CD4-positive, CD25-positive, alpha-beta regulatory T cell (primary cell): ENCODE results near the gene EPHB2. TPM values are rescaled to one million over a fixed set of nuclear protein-coding genes. Genes with fewer than 3 reads are reported as not detected.
"Not testable (repeated sequence)": the region's sequence is repeated elsewhere in the genome, so short reads cannot be mapped to it uniquely, and the experiment has no call there.

Experiments used
- ATAC-seq, 2 donors: fragments of 150-1000 bp; cut with Tn5 transposase; one replicate each; pipeline ENCODE4 v1.10.0; 2021; ENCODE audit warnings: low read depth in 2 of 2, moderate number of reproducible peaks in 2 of 2, moderate library complexity in 1 of 2
- DNase-seq, 3 donors: peaks; one replicate each; pipeline versions ENCODE4 v3.0.0 to v3.0.0-alpha.2; 2012 to 2022; ENCODE audit warnings: mixed read lengths in 1 of 3
- H3K27ac ChIP-seq: one replicate; pipeline ENCODE4 v1.7.0; 2013; ENCODE audit warnings: mild to moderate bottlenecking, low read length; ENCODE audit not compliant: insufficient read depth, poor library complexity, severe bottlenecking
- H3K27me3 ChIP-seq: one replicate; pipeline ENCODE4 v1.7.0; 2013; ENCODE audit warnings: low read length; ENCODE audit not compliant: control insufficient read depth, insufficient read depth
- H3K36me3 ChIP-seq: one replicate; pipeline ENCODE4 v1.7.0; 2013; ENCODE audit warnings: mild to moderate bottlenecking, low read length, moderate library complexity; ENCODE audit not compliant: control insufficient read depth, insufficient read depth
- H3K4me1 ChIP-seq: 2 replicates; pipeline ENCODE4 v1.7.0; 2013; ENCODE audit warnings: mild to moderate bottlenecking, low read length; ENCODE audit not compliant: insufficient read depth, control insufficient read depth, poor library complexity, severe bottlenecking
- H3K4me3 ChIP-seq: one replicate; pipeline ENCODE4 v1.7.0; 2013; ENCODE audit warnings: low read depth, mild to moderate bottlenecking, low read length, moderate library complexity
- H3K9me3 ChIP-seq, 2 experiments: 1 replicate in 1 of 2; 2 replicates in 1 of 2; pipeline ENCODE4 v1.7.0; 2013; ENCODE audit warnings: low read length in 2 of 2, mild to moderate bottlenecking in 1 of 2, moderate library complexity in 1 of 2; ENCODE audit not compliant: control insufficient read depth in 2 of 2
- H3K27ac Mint-ChIP-seq, 3 donors: one replicate each; pipeline ENCODE4 v1.8.0; 2020 to 2022; ENCODE audit warnings: mild to moderate bottlenecking in 3 of 3, mixed read lengths in 3 of 3, moderate library complexity in 2 of 3
- H3K27me3 Mint-ChIP-seq: one replicate; pipeline ENCODE4 v1.8.0; 2022; ENCODE audit warnings: mild to moderate bottlenecking, mixed read lengths
- H3K36me3 Mint-ChIP-seq: one replicate; pipeline ENCODE4 v1.8.0; 2020; ENCODE audit warnings: mixed read lengths
- H3K4me1 Mint-ChIP-seq, 4 donors: one replicate each; pipeline ENCODE4 v1.8.0; 2020 to 2022; ENCODE audit warnings: mixed read lengths in 4 of 4, mild to moderate bottlenecking in 1 of 4
- H3K4me3 Mint-ChIP-seq, 4 donors: one replicate each; pipeline ENCODE4 v1.8.0; 2020 to 2022; ENCODE audit warnings: mild to moderate bottlenecking in 4 of 4, mixed read lengths in 4 of 4, moderate library complexity in 3 of 4
- H3K9me3 Mint-ChIP-seq, 7 donors: one replicate each; pipeline ENCODE4 v1.8.0; 2020 to 2022; ENCODE audit warnings: mixed read lengths in 7 of 7, mild to moderate bottlenecking in 3 of 7, moderate library complexity in 2 of 7
- polyA plus RNA-seq, 4 donors: library from polyadenylated mRNA; unstranded; fragments of 300-500 nt; fragmentation: Illumina TruSeq; gene quantifications; one replicate each; pipeline ENCODE4 v1.2.3, GENCODE V29; 2021
- total RNA-seq: library from RNA; stranded (reverse); gene quantifications from one replicate; pipeline ENCODE4 v1.2.3, GENCODE V29; 2022

EPHB2 gene
- total and polyA plus RNA-seq, 5 donors from 2014 or later, result not detected

GRCh38 chr1:22836850-22837249 lies 126.2 kb downstream of the EPHB2 start:
- H3K27me3 ChIP-seq, result no peaks in the 10 kb centered on the region
- H3K36me3 Mint-ChIP-seq, result no peaks in the 10 kb centered on the region
- H3K4me1 ChIP-seq, result no peaks in the 10 kb centered on the region
- H3K27me3 Mint-ChIP-seq, result no peaks in the 10 kb centered on the region
- no peak overlapping the region for H3K27ac ChIP-seq
- no peak overlapping the region for H3K4me3 Mint-ChIP-seq
- H3K9me3 Mint-ChIP-seq, result peaks cover 0 to 3% (median 0%) of the 10 kb centered on the region in 7 donors
- H3K4me1 Mint-ChIP-seq, result no peaks in the 10 kb centered on the region
- H3K4me3 ChIP-seq, result no peak overlapping the region
- no peak overlapping the region for H3K27ac Mint-ChIP-seq
- no peak for ATAC-seq
- H3K36me3 ChIP-seq, result no peaks in the 10 kb centered on the region
- DNase-seq, result no peak
- H3K9me3 ChIP-seq, result no peaks in the 10 kb centered on the region

DNA sequence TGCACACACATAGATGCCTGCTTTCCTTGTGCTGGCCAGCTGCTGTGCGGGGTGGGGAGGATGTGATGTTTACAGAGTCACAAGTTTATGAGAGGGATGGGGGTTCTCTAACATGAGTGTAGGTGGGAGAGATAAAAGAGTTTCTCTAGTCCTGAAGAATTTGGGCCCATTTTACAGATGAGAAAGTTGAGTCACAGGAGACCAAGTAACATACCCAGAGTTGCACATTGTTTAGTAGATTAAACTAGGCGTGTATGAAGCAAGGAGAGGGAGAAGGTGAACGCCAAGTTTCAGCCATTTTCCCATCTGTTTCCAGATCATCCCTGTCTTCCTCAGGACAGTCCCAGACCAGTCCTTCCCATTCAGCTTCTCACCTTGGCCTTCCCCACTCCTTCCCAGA lies 126.7 kb downstream of the EPHB2 start:
- Histone ChIP-seq H3K27me3 (no peaks in the 10 kb centered on the region), H3K36me3 (no peaks in the 10 kb centered on the region), H3K4me3 (no peak overlapping the region), H3K9me3 (no peaks in the 10 kb centered on the region), H3K27ac (no peak overlapping the region), H3K4me1 (no peaks in the 10 kb centered on the region)
- no peak for ATAC-seq
- H3K27me3 Mint-ChIP-seq, result no peaks in the 10 kb centered on the region
- no peak for DNase-seq
- H3K4me3 Mint-ChIP-seq, result no peak overlapping the region
- no peaks in the 10 kb centered on the region for H3K4me1 Mint-ChIP-seq
- no peak overlapping the region for H3K27ac Mint-ChIP-seq
- H3K9me3 Mint-ChIP-seq, result peaks cover 0 to 3% (median 0%) of the 10 kb centered on the region in 7 donors
- H3K36me3 Mint-ChIP-seq, result no peaks in the 10 kb centered on the region

DNA sequence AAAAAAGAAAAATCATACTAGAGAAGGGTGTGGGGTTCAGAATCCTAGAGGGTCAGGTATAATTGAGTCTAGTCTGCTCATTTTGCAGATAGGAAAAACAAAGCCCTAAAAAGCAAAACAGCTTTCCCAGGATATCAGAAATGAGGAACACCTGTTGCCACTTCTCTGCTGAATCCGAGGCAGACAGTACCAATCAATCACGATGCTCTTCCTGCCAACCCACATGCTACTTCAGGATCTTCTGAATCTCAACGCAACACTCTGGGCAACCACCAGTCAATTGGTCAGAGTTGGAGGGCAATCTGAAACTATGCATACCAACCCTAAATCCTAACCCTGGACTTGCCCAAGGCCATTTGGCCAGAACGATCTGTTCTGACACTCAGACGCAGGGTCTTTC lies 128.3 kb downstream of the EPHB2 start:
- no peaks in the 10 kb centered on the region for H3K27me3 ChIP-seq

DNA sequence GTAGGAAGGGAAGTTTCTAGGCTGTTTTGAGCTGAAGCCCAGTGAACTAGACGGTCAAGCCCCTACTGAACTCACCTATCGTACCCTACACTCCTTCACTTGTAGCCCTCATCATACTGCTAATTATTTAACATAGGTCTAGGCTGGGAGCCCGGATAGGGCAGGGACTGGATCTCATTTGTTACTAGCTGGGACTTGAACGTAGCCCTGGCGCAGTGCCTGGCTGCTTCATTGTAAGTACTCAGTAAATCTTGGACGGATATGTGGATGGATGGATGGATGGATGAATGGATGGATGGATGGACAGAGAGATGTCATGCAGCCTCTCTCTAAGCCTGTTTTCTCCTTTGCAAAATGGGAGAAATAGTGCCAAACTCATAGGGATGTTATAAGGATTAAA lies 129.2 kb downstream of the EPHB2 start:
- Mint-ChIP-seq H3K9me3 (peaks cover 0 to 3% (median 0%) of the 10 kb centered on the region in 7 donors), H3K36me3 (no peaks in the 10 kb centered on the region), H3K27ac (no peak overlapping the region), H3K4me1 (no peaks in the 10 kb centered on the region), H3K27me3 (no peaks in the 10 kb centered on the region), H3K4me3 (no peak overlapping the region)
- Histone ChIP-seq H3K27me3 (no peaks in the 10 kb centered on the region), H3K9me3 (no peaks in the 10 kb centered on the region), H3K4me3 (no peak overlapping the region), H3K4me1 (no peaks in the 10 kb centered on the region), H3K27ac (no peak overlapping the region), H3K36me3 (no peaks in the 10 kb centered on the region)
- DNase-seq (no peak), ATAC-seq (no peak)

More for the DNA sequence above, 128.3 kb downstream of the EPHB2 start:
- Mint-ChIP-seq H3K9me3 (peaks cover 0 to 3% (median 0%) of the 10 kb centered on the region in 7 donors), H3K4me3 (no peak overlapping the region), H3K36me3 (no peaks in the 10 kb centered on the region), H3K27ac (no peak overlapping the region), H3K27me3 (no peaks in the 10 kb centered on the region), H3K4me1 (no peaks in the 10 kb centered on the region)
- DNase-seq (no peak), ATAC-seq (no peak)
- H3K4me1 ChIP-seq, result no peaks in the 10 kb centered on the region
- no peak overlapping the region for H3K4me3 ChIP-seq
- no peaks in the 10 kb centered on the region for H3K36me3 ChIP-seq
- H3K27ac ChIP-seq, result no peak overlapping the region
- no peaks in the 10 kb centered on the region for H3K9me3 ChIP-seq

- no peaks in the 10 kb centered on the region for H3K36me3 ChIP-seq
These were observed 130.5 kb downstream of the EPHB2 start for GRCh38 chr1:22841142-22841541.

GRCh38 chr1:22841860-22842281 lies 131.2 kb downstream of the EPHB2 start:
- Histone ChIP-seq H3K27ac (no peak overlapping the region), H3K36me3 (no peaks in the 10 kb centered on the region), H3K4me1 (no peaks in the 10 kb centered on the region), H3K9me3 (no peaks in the 10 kb centered on the region), H3K27me3 (peaks cover 3% of the 10 kb centered on the region), H3K4me3 (no peak overlapping the region)
- H3K4me1 Mint-ChIP-seq, result no peaks in the 10 kb centered on the region
- no peaks in the 10 kb centered on the region for H3K36me3 Mint-ChIP-seq
- DNase-seq, result no peak
- ATAC-seq, result no peak
- peaks cover 0 to 3% (median 0%) of the 10 kb centered on the region in 7 donors for H3K9me3 Mint-ChIP-seq
- no peak overlapping the region for H3K27ac Mint-ChIP-seq
- H3K4me3 Mint-ChIP-seq, result no peak overlapping the region
- H3K27me3 Mint-ChIP-seq, result no peaks in the 10 kb centered on the region

More at GRCh38 chr1:22841142-22841541, 130.5 kb downstream of the EPHB2 start:
- Mint-ChIP-seq H3K9me3 (peaks cover 0 to 3% (median 0%) of the 10 kb centered on the region in 7 donors), H3K4me3 (no peak overlapping the region), H3K36me3 (no peaks in the 10 kb centered on the region), H3K4me1 (no peaks in the 10 kb centered on the region), H3K27ac (no peak overlapping the region), H3K27me3 (no peaks in the 10 kb centered on the region)
- H3K27me3 ChIP-seq, result peaks cover 3% of the 10 kb centered on the region
- H3K4me1 ChIP-seq, result no peaks in the 10 kb centered on the region
- no peaks in the 10 kb centered on the region for H3K9me3 ChIP-seq
- no peak overlapping the region for H3K4me3 ChIP-seq
- DNase-seq (no peak), ATAC-seq (no peak)
- no peak overlapping the region for H3K27ac ChIP-seq

DNA sequence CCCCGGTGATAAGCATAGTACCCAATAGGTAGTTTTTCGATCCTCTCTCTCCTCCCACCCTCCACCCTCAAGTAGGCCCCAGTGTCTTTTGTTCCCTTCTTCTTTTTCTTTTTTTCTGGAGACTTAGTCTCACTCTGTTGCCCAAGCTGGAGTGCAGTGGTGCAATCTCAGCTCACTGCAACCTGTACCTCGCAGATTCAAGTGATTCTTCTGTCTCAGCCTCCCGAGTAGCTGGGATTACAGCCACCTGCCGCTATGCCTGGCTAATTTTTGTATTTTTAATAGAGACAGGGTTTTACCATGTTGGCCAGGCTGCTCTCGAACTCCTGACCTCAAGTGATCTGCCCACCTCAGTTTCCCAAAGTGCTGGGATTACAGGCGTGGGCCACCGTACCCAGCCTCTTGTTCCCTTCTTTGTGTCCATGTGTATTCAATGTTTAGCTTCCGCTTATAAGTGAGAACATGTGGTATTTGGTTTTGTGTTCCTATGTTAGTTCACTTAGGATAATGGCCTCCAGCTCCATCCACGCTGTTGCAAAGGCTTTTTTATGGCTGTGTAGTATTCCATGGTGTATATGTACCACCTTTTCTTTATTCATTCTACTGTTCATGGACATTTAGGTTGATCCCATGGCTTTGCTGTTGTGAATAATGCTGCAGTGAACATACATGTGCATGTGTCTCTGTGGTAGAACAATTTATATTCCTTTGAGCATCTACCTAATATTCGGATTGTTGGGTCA lies 133.0 kb downstream of the EPHB2 start:
- H3K4me1 ChIP-seq, H3K4me1 Mint-ChIP-seq, H3K27me3 Mint-ChIP-seq, H3K9me3 ChIP-seq, H3K27ac Mint-ChIP-seq, H3K4me3 ChIP-seq, ATAC-seq, H3K36me3 ChIP-seq, H3K27me3 ChIP-seq, H3K4me3 Mint-ChIP-seq, H3K27ac ChIP-seq, H3K36me3 Mint-ChIP-seq, DNase-seq, H3K9me3 Mint-ChIP-seq: not testable (repeated sequence)

DNA sequence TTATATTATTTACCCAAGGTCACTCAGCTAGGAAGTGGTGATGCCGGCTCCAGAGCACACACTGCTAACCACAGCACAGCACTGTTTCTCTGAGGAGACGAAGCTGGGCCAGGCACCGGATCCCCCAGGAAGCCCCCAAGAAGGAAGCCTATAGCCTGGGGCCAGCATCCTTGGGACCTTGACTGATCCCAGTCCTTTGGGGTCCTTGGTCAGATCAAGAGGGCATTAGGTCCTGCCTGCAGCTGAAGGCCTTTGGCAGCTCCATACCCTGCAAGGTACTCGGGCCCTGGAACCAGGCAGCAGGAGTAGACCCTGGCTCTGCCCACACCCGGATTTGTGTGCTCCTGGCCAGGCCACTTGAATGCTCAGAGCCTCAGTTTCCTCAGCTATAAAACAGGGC lies 134.0 kb downstream of the EPHB2 start:
- Mint-ChIP-seq H3K4me3 (no peak overlapping the region), H3K36me3 (no peaks in the 10 kb centered on the region), H3K9me3 (peaks cover 0 to 3% (median 0%) of the 10 kb centered on the region in 7 donors), H3K4me1 (no peaks in the 10 kb centered on the region), H3K27me3 (peaks cover 5% of the 10 kb centered on the region), H3K27ac (no peak overlapping the region)
- Histone ChIP-seq H3K36me3 (no peaks in the 10 kb centered on the region), H3K4me3 (no peak overlapping the region), H3K9me3 (no peaks in the 10 kb centered on the region), H3K27me3 (peaks cover 3% of the 10 kb centered on the region), H3K27ac (no peak overlapping the region), H3K4me1 (no peaks in the 10 kb centered on the region)
- DNase-seq (no peak), ATAC-seq (no peak)
